ENCODE results near the gene STK11IP.

- no peak for TF ChIP-seq CTCF (IDR thresholded peaks at IDR 0.05; ENCODE audit: low read depth, low read length, poor library complexity, severe bottlenecking)
- TF ChIP-seq EZH2phosphoT487 (IDR thresholded peaks at IDR 0.05; ENCODE audit: borderline replicate concordance, low read length), result no peak
Observed at GRCh38 chr2:219664944-219665343, 67.3 kb downstream of the STK11IP start.
